Cardiac fibroblast (primary cell): ENCODE results near the gene COBLL1.

Experiments used
- DNase-seq, 2 donors: peaks; one replicate each; pipeline versions ENCODE4 v3.0.0 to v3.0.0-alpha.2; 2010; ENCODE audit warnings: low read depth in 2 of 2
- H3K4me3 ChIP-seq, 2 donors: replicated peaks in 1 of 2; 1 replicate in 1 of 2; 2 replicates in 1 of 2; pipeline ENCODE4 v1.5.1; 2011; ENCODE audit warnings: low read depth in 2 of 2, low read length in 2 of 2, mild to moderate bottlenecking in 2 of 2, moderate library complexity in 1 of 2
- CTCF ChIP-seq: IDR thresholded peaks from one replicate; pipeline ENCODE4 v1.5.1; 2011; ENCODE audit warnings: low read depth, mild to moderate bottlenecking, low read length, inconsistent platforms

COBLL1 gene

GRCh38 chr2:164692114-164692513, 149.5 kb downstream of the COBLL1 start:
- TF ChIP-seq CTCF = no peak
- no peak overlapping the region for H3K4me3 ChIP-seq
- no peak for DNase-seq

GRCh38 chr2:164691346-164691887, 150.2 kb downstream of the COBLL1 start:
- no peak overlapping the region for H3K4me3 ChIP-seq
- no peak for TF ChIP-seq CTCF
- DNase-seq = no peak

GRCh38 chr2:164690361-164690760, 151.3 kb downstream of the COBLL1 start:
- H3K4me3 ChIP-seq = no peak overlapping the region
- TF ChIP-seq CTCF = no peak
- DNase-seq = no peak

- DNase-seq = no peak
- no peak for TF ChIP-seq CTCF
- H3K4me3 ChIP-seq = no peak overlapping the region
Observed at GRCh38 chr2:164688896-164689419, 152.7 kb downstream of the COBLL1 start.

GRCh38 chr2:164681009-164681408, 160.6 kb downstream of the COBLL1 start:
- DNase-seq = no peak

GRCh38 chr2:164678631-164679149, 162.9 kb downstream of the COBLL1 start:
- DNase-seq = no peak
- no peak for TF ChIP-seq CTCF
- H3K4me3 ChIP-seq = no peak overlapping the region

More at GRCh38 chr2:164681009-164681408, 160.6 kb downstream of the COBLL1 start:
- TF ChIP-seq CTCF = no peak
- H3K4me3 ChIP-seq = no peak overlapping the region

GRCh38 chr2:164677733-164678132, 163.9 kb downstream of the COBLL1 start:
- DNase-seq = no peak
- no peak for TF ChIP-seq CTCF
- H3K4me3 ChIP-seq = no peak overlapping the region
